ENCODE measurements around the gene BCL6B.

DNA sequence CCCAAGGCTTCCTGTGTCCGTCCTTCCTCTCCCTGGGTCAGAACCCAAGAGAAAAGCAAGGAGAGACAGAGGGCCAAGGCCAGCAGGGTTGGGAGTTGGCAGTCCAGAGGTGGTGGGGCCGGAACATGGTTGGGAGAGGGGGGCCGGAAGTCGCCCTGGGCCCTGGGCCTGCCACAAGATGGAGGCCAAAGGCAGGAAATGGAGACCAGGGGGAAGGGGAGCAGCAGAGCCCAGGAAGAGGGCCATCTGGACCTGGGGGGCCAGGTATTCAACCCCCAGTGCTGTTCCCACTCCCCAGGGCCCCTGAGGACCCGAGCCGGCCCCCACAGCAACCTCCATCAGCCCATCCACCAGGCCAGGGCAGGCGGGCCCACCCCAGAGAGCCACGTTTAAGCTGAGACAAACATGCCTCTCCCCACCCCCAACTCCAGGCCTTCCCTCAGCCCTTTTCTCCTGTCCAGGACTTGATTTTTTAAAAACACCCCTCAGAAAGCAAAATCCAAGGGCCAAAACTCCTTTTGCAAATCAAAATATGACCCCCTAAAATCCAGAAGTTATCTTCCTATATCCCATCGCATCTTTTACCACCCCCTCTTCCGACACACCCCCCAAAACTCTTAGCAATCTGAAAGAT is 4.4 kb upstream of the BCL6B start:
- TF ChIP-seq EZH2 (IDR thresholded peaks at IDR 0.05) (no peak), POLR2AphosphoS5 (IDR thresholded peaks at IDR 0.05; ENCODE audit: borderline replicate concordance, low read depth, low read length) (no peak)

Measured in SK-N-MC (cell line).